22Rv1 (cell line): ENCODE data around the gene GARRE1.

Experiments
- CTCF ChIP-seq: fragments of 450-650 bp; IDR thresholded peaks from 2 replicates; pipeline ENCODE4 v1.5.1; 2017; ENCODE audit warnings: mild to moderate bottlenecking
- ZFX ChIP-seq: fragments of 450-650 bp; IDR thresholded peaks from 2 replicates; pipeline ENCODE4 v1.6.1; 2017; ENCODE audit warnings: antibody characterized with exemption, borderline replicate concordance

DNA sequence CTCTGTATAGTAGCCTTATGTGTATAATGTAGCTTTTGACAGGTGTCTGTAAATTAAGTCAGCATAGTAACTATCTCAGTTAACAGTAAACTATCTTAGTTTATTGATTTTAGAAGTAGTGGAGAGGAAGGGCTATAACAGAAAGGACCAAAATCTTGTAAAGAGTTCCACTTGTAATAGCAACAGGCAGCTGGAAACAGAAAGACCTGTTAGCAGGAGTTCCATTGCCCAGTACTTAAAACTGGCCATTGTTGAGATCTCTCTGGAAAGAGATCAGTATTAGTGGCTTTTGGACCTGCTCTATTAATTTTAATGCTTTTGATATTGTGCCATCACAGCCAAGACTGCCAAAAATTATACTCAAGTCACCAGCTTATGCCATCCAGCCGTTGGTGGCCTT lies 32.0 kb upstream of the GARRE1 start:
- TF ChIP-seq CTCF, result no peak
- no peak for TF ChIP-seq ZFX
